ENCODE measurements around the gene GNG3. TPM values are rescaled to one million over a fixed set of nuclear protein-coding genes. Genes with fewer than 3 reads are reported as not detected.

GNG3 gene
- total RNA-seq, 4 donors from 2014 or later = 0.68 TPM; not detected in 3

- no peak for DNase-seq (ENCODE audit: low spot score in 2 of 2)
- peaks cover 99% of the 10 kb centered on the region for H3K36me3 ChIP-seq
- TF ChIP-seq CTCF (IDR thresholded peaks at IDR 0.05) = no peak
- no peak for TF ChIP-seq EP300 (IDR thresholded peaks at IDR 0.05)
- no peak for TF ChIP-seq POLR2A (IDR thresholded peaks at IDR 0.05)
- no peak for TF ChIP-seq POLR2AphosphoS5 (IDR thresholded peaks at IDR 0.05)
- H3K27ac ChIP-seq = no peak overlapping the region
- H3K4me1 ChIP-seq = peaks cover 19% of the 10 kb centered on the region
- H3K9me3 ChIP-seq = no peaks in the 10 kb centered on the region
- no peaks in the 10 kb centered on the region for H3K27me3 ChIP-seq
- H3K4me3 ChIP-seq = no peak overlapping the region
- 80% methylated on average over 11 of the region's 11 CpGs for WGBS
Observed at GRCh38 chr11:62716816-62717215, 9.3 kb downstream of the GNG3 start.

GRCh38 chr11:62719302-62719978 is 12.0 kb downstream of the GNG3 start:
- WGBS = 75% methylated on average over 2 of the region's 2 CpGs
- DNase-seq (ENCODE audit: low spot score in 2 of 2) = no peak
- Histone ChIP-seq H3K27me3 (no peaks in the 10 kb centered on the region), H3K4me1 (peaks cover 31% of the 10 kb centered on the region), H3K27ac (no peak overlapping the region), H3K9me3 (no peaks in the 10 kb centered on the region), H3K4me3 (no peak overlapping the region), H3K36me3 (peaks cover 97% of the 10 kb centered on the region)
- TF ChIP-seq POLR2A (IDR thresholded peaks at IDR 0.05) = no peak
- no peak for TF ChIP-seq EP300 (IDR thresholded peaks at IDR 0.05)
- no peak for TF ChIP-seq POLR2AphosphoS5 (IDR thresholded peaks at IDR 0.05)
- TF ChIP-seq CTCF (IDR thresholded peaks at IDR 0.05) = no peak

- H3K4me1 ChIP-seq = peaks cover 49% of the 10 kb centered on the region
Observed at GRCh38 chr11:62721994-62722393, 14.5 kb downstream of the GNG3 start.

GRCh38 chr11:62724171-62724570 is 16.7 kb downstream of the GNG3 start:
- H3K27me3 ChIP-seq = no peaks in the 10 kb centered on the region
- H3K9me3 ChIP-seq = no peaks in the 10 kb centered on the region
- TF ChIP-seq CTCF (IDR thresholded peaks at IDR 0.05) = no peak
- TF ChIP-seq POLR2AphosphoS5 (IDR thresholded peaks at IDR 0.05) = no peak
- no peak for TF ChIP-seq EP300 (IDR thresholded peaks at IDR 0.05)
- no peak for TF ChIP-seq POLR2A (IDR thresholded peaks at IDR 0.05)
- peaks cover 50% of the 10 kb centered on the region for H3K36me3 ChIP-seq
- 22% methylated on average over 8 of the region's 8 CpGs for WGBS
- peak overlapping the region; percentile 95 for H3K4me3 ChIP-seq
- peak in 1 of 2 donors; percentile 31 for DNase-seq (ENCODE audit: low spot score in 2 of 2)
- no peak overlapping the region for H3K27ac ChIP-seq
- H3K4me1 ChIP-seq = peaks cover 40% of the 10 kb centered on the region

More at GRCh38 chr11:62721994-62722393, 14.5 kb downstream of the GNG3 start:
- Histone ChIP-seq H3K27me3 (no peaks in the 10 kb centered on the region), H3K27ac (no peak overlapping the region), H3K4me3 (no peak overlapping the region), H3K9me3 (no peaks in the 10 kb centered on the region), H3K36me3 (peaks cover 72% of the 10 kb centered on the region)
- WGBS = 74% methylated on average over 7 of the region's 7 CpGs
- TF ChIP-seq EP300 (IDR thresholded peaks at IDR 0.05) = no peak
- DNase-seq (ENCODE audit: low spot score in 2 of 2) = no peak

- no peak for TF ChIP-seq POLR2AphosphoS5 (IDR thresholded peaks at IDR 0.05)
- 2% methylated on average over 7 of the region's 7 CpGs for WGBS
- H3K4me3 ChIP-seq = peak overlapping the region; percentile 95
- peaks cover 50% of the 10 kb centered on the region for H3K4me1 ChIP-seq
- H3K9me3 ChIP-seq = no peaks in the 10 kb centered on the region
- H3K27me3 ChIP-seq = no peaks in the 10 kb centered on the region
- peak overlapping the region; percentile 97 for H3K27ac ChIP-seq
- peaks cover 35% of the 10 kb centered on the region for H3K36me3 ChIP-seq
- DNase-seq (ENCODE audit: low spot score in 2 of 2) = peak in 1 of 2 donors; percentile 1
Observed at GRCh38 chr11:62725646-62726045, 18.2 kb downstream of the GNG3 start.

- peak in 1 of 2 donors; percentile 73 for DNase-seq (ENCODE audit: low spot score in 2 of 2)
- H3K36me3 ChIP-seq = peaks cover 28% of the 10 kb centered on the region
- WGBS = under 1% methylated on average over 11 of the region's 51 CpGs
- TF ChIP-seq EP300 (IDR thresholded peaks at IDR 0.05) (no peak), POLR2AphosphoS5 (IDR thresholded peaks at IDR 0.05) (peak in 1 of 3 donors; percentile 25), CTCF (IDR thresholded peaks at IDR 0.05) (no peak)
- peaks cover 53% of the 10 kb centered on the region for H3K4me1 ChIP-seq
- H3K4me3 ChIP-seq = peak overlapping the region; percentile 95
- H3K27ac ChIP-seq = peak overlapping the region; percentile 97
- H3K27me3 ChIP-seq = no peaks in the 10 kb centered on the region
- no peaks in the 10 kb centered on the region for H3K9me3 ChIP-seq
Observed at GRCh38 chr11:62726156-62726914, 18.9 kb downstream of the GNG3 start.

Data from suprapubic skin (tissue), 4 donors.